ENCODE results near the gene OTUD1.

DNA sequence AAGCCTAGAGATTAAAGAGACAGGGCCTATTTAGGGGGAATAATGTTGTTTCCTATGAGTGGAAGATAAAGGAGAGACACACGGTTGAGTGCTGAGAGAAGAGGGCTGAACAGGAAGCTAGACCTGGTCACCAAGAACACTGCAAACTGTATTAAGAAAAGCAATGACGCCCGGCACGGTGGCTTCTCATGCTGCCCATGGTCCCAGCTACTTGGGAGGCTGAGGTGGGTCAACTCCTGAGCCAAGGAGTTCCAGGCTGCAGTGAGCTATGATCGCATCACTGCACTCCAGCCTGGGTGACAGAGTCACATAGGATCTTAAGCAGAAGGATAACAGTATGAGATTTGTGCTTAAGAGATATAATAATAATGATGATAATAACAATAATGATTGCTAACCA, 19.7 kb upstream of the OTUD1 start:
- TF ChIP-seq POLR2AphosphoS5 (IDR thresholded peaks at IDR 0.05) = no peak
- no peak for TF ChIP-seq POLR2A (IDR thresholded peaks at IDR 0.05)

All from transverse colon (tissue), 3 donors.